ENCODE measurements around the gene SLC24A3.
"Not testable (repeated sequence)": the region's sequence is repeated elsewhere in the genome, so short reads cannot be mapped to it uniquely, and the experiment has no call there.

Gene SLC24A3

GRCh38 chr20:19603376-19603750, 390.9 kb downstream of the SLC24A3 start:
- no peak for DNase-seq

GRCh38 chr20:19605786-19606485, 393.5 kb downstream of the SLC24A3 start:
- DNase-seq: no peak

GRCh38 chr20:19609642-19610223, 397.3 kb downstream of the SLC24A3 start:
- DNase-seq: no peak

GRCh38 chr20:19615629-19616028, 403.2 kb downstream of the SLC24A3 start:
- no peak for DNase-seq

GRCh38 chr20:19616081-19616480, 403.6 kb downstream of the SLC24A3 start:
- DNase-seq: no peak

GRCh38 chr20:19616620-19617019, 404.2 kb downstream of the SLC24A3 start:
- no peak for DNase-seq

GRCh38 chr20:19617256-19617655, 404.8 kb downstream of the SLC24A3 start:
- no peak for DNase-seq

GRCh38 chr20:19618711-19619110, 406.3 kb downstream of the SLC24A3 start:
- no peak for DNase-seq

- no peak for DNase-seq
Observed at GRCh38 chr20:19619904-19620430, 407.5 kb downstream of the SLC24A3 start.

- no peak for DNase-seq
Observed at GRCh38 chr20:19620446-19620845, 408.0 kb downstream of the SLC24A3 start.

- DNase-seq: no peak
Observed at GRCh38 chr20:19621072-19621471, 408.6 kb downstream of the SLC24A3 start.

- DNase-seq: no peak
Observed at GRCh38 chr20:19624221-19624965, 412.0 kb downstream of the SLC24A3 start.

- DNase-seq: no peak
Observed at GRCh38 chr20:19625426-19625825, 413.0 kb downstream of the SLC24A3 start.

- no peak for DNase-seq
Observed at GRCh38 chr20:19626896-19627295, 414.5 kb downstream of the SLC24A3 start.

- peak; percentile 54 to 59 for DNase-seq
Observed at GRCh38 chr20:19628570-19629134, 416.2 kb downstream of the SLC24A3 start.

- no peak for DNase-seq
Observed at GRCh38 chr20:19631410-19631809, 419.0 kb downstream of the SLC24A3 start.

GRCh38 chr20:19633985-19634384, 421.5 kb downstream of the SLC24A3 start:
- no peak for DNase-seq

- DNase-seq: not testable (repeated sequence)
Observed at GRCh38 chr20:19639471-19640045, 427.1 kb downstream of the SLC24A3 start.

GRCh38 chr20:19642860-19643259, 430.4 kb downstream of the SLC24A3 start:
- DNase-seq: no peak

GRCh38 chr20:19644085-19644484, 431.6 kb downstream of the SLC24A3 start:
- DNase-seq: no peak

GRCh38 chr20:19646963-19647362, 434.5 kb downstream of the SLC24A3 start:
- no peak for DNase-seq

GRCh38 chr20:19648024-19648423, 435.6 kb downstream of the SLC24A3 start:
- DNase-seq: no peak

GRCh38 chr20:19649041-19649440, 436.6 kb downstream of the SLC24A3 start:
- DNase-seq: no peak

All from stimulated activated CD4-positive, alpha-beta T cell treated with anti-CD3 and anti-CD28 coated beads, Interleukin-2, amount 100 ng/mL, for 48 hours (primary cell).